ENCODE data around the gene AGRN. TPM values are rescaled to one million over a fixed set of nuclear protein-coding genes. Genes with fewer than 3 reads are reported as not detected.

The AGRN gene
- total and polyA plus RNA-seq, 8 donors: 40.5 to 166 (median 71.4) TPM

- FAIRE-seq (no peak), ATAC-seq (peak; percentile 77 to 88 (median 84)), DNase-seq (peak; percentile 72 to 94 (median 88))
- peak overlapping the region; percentile 40 to 80 (median 73) for H3K4me3 ChIP-seq
- H3K9me3 ChIP-seq: no peaks in the 10 kb centered on the region
- peak overlapping the region; percentile 73 to 86 (median 76) for H3K27ac ChIP-seq
- no peaks in the 10 kb centered on the region for H3K36me3 ChIP-seq
- no peaks in the 10 kb centered on the region for H3K27me3 ChIP-seq
- 2 to 3% methylated on average over 19 to 76 of the region's 91 CpGs for WGBS, 2 donors
- H3K4me1 ChIP-seq: peaks cover 0 to 8% (median 6%) of the 10 kb centered on the region in 3 donors
- intact Hi-C loops (cut with DNase I): no loop called here
- peak in 3 of 4 donors; percentile 32 to 45 (median 40) for TF ChIP-seq CTCF (IDR thresholded peaks at IDR 0.05)
Measured at GRCh38 chr1:1019122-1019999, 559 bp upstream of the AGRN start.

GRCh38 chr1:1020415-1021009 is 592 bp downstream of the AGRN start:
- FAIRE-seq (no peak), ATAC-seq (peak in 1 of 4 donors; percentile 2), DNase-seq (peak in 1 of 6 donors; percentile 64)
- Histone ChIP-seq H3K4me3 (peak overlapping the region; percentile 40 to 80 (median 73)), H3K9me3 (no peaks in the 10 kb centered on the region), H3K36me3 (no peaks in the 10 kb centered on the region), H3K4me1 (peaks cover 0 to 8% (median 6%) of the 10 kb centered on the region in 3 donors), H3K27ac (peak overlapping the region; percentile 60 to 86 (median 70)), H3K27me3 (no peaks in the 10 kb centered on the region)
- intact Hi-C loops (cut with DNase I): no loop called here
- TF ChIP-seq CTCF (IDR thresholded peaks at IDR 0.05): no peak
- 0 to 2% methylated on average over 20 to 52 of the region's 59 CpGs for WGBS, 2 donors

- no peak for FAIRE-seq
Measured at GRCh38 chr1:1021010-1021919, 1.3 kb downstream of the AGRN start.

GRCh38 chr1:1021920-1022259 is 2.0 kb downstream of the AGRN start:
- FAIRE-seq: no peak
- no peak for ATAC-seq
- Histone ChIP-seq H3K36me3 (no peaks in the 10 kb centered on the region), H3K9me3 (no peaks in the 10 kb centered on the region), H3K4me3 (peak overlapping the region in 1 of 4 donors; percentile 79), H3K27ac (no peak overlapping the region), H3K4me1 (peaks cover 0 to 8% (median 6%) of the 10 kb centered on the region in 3 donors), H3K27me3 (no peaks in the 10 kb centered on the region)
- DNase-seq: peak in 1 of 6 donors; percentile 55
- intact Hi-C loops (cut with DNase I): no loop called here
- TF ChIP-seq CTCF (IDR thresholded peaks at IDR 0.05): no peak
- 81 to 83% methylated on average over 10 of the region's 10 CpGs for WGBS, 2 donors

More at GRCh38 chr1:1021010-1021919, 1.3 kb downstream of the AGRN start:
- H3K27ac ChIP-seq: peak overlapping the region; percentile 60 to 86 (median 70)
- no peak for TF ChIP-seq CTCF (IDR thresholded peaks at IDR 0.05)
- H3K27me3 ChIP-seq: no peaks in the 10 kb centered on the region
- peak in 3 of 4 donors; percentile 16 to 42 (median 28) for ATAC-seq
- intact Hi-C loops (cut with DNase I): no loop called here
- no peaks in the 10 kb centered on the region for H3K36me3 ChIP-seq
- DNase-seq: peak in 5 of 6 donors; percentile 61 to 85 (median 70)
- peak overlapping the region; percentile 40 to 80 (median 73) for H3K4me3 ChIP-seq
- WGBS, 2 donors: 34 to 44% methylated on average over 31 to 33 of the region's 33 CpGs
- peaks cover 0 to 8% (median 6%) of the 10 kb centered on the region in 3 donors for H3K4me1 ChIP-seq
- no peaks in the 10 kb centered on the region for H3K9me3 ChIP-seq

Measured in pancreas (tissue), 10 donors.